Measurements from ENCODE around the gene HSPA6.
"Not testable (repeated sequence)": the region's sequence is repeated elsewhere in the genome, so short reads cannot be mapped to it uniquely, and the experiment has no call there.

Gene HSPA6

DNA sequence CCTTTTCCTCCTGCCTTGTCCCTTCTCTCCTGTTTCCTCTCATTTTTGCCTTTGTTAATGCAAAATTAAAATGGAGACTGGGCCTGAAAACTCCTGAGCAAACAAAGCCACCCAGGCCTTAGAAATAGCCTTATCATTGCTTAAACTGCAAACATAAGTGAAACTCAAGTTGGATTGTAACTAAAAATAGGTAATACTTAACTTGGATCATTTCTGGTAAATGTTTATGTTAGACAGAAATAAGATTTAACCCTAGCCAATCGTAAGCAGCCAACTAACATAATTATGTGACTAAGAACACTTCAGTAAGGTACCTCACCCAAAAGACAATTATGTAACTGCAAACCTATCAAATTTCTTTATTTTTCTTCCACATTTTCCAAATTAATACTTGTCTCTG is 10.4 kb upstream of the HSPA6 start:
- not testable (repeated sequence) for H3K36me3 ChIP-seq (ENCODE audit: low read length); H3K9me2 ChIP-seq (replicated peaks; ENCODE audit: insufficient read depth, low read length); H3F3A ChIP-seq (ENCODE audit: insufficient read depth); H2AFZ ChIP-seq (ENCODE audit: low read depth, low read length, severe bottlenecking); H3K27me3 ChIP-seq (ENCODE audit: low read length); H3K9ac ChIP-seq (ENCODE audit: low read length); H3K9me3 ChIP-seq (ENCODE audit: insufficient read depth, low read length); H3K79me2 ChIP-seq (ENCODE audit: insufficient read depth, low read length); H3K4me2 ChIP-seq (ENCODE audit: low read depth, low read length, poor library complexity, severe bottlenecking); H4K20me1 ChIP-seq (ENCODE audit: low read depth, low read length); H3K27ac ChIP-seq (ENCODE audit: low read depth, low read length); H3K4me3 ChIP-seq (ENCODE audit: insufficient read depth, low read length, poor library complexity, severe bottlenecking)

DNA sequence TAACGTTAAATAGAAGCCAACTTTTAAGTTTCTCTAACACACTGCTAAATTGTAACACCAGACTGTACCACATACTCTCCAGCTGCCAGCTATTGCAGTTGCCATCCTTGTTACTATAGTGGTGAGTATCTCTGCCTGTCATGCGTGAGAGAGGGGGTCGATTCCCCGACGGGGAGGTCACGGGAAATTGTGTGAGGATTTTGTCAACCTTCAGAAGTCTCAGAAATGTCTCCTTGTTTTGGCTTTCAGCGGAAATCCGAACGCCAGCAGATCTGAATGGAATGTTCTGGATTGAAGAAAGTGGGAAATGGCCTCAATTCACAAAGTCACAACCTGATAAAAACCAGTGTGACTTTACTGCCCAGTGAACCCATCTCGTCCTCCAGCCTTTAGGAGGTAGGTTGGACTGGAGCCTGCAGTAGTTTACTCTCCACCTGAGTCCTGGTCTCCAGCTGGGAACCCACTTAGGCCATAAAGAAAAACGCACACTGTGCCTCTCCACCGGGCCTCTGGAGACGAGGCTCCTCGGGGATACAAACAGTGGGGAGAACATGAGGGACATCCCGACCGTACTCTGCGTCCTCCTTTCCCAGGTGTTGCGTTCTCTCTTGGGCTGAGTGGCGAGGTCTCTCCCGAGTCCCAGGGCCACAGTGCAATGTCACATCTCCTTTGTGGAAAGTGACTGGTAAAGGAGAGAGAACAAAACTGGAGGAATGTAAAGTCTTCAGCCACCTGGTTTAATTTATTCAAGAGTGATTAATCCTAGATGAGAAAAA is 1.1 kb upstream of the HSPA6 start:
- H3K27me3 ChIP-seq (ENCODE audit: low read length); H3K9me2 ChIP-seq (replicated peaks; ENCODE audit: insufficient read depth, low read length); H3K27ac ChIP-seq (ENCODE audit: low read depth, low read length); H3F3A ChIP-seq (ENCODE audit: insufficient read depth); H3K4me2 ChIP-seq (ENCODE audit: low read depth, low read length, poor library complexity, severe bottlenecking); H3K4me3 ChIP-seq (ENCODE audit: insufficient read depth, low read length, poor library complexity, severe bottlenecking); H3K9ac ChIP-seq (ENCODE audit: low read length); H2AFZ ChIP-seq (ENCODE audit: low read depth, low read length, severe bottlenecking); H3K36me3 ChIP-seq (ENCODE audit: low read length); H3K9me3 ChIP-seq (ENCODE audit: insufficient read depth, low read length); H3K79me2 ChIP-seq (ENCODE audit: insufficient read depth, low read length); H4K20me1 ChIP-seq (ENCODE audit: low read depth, low read length): not testable (repeated sequence)

DNA sequence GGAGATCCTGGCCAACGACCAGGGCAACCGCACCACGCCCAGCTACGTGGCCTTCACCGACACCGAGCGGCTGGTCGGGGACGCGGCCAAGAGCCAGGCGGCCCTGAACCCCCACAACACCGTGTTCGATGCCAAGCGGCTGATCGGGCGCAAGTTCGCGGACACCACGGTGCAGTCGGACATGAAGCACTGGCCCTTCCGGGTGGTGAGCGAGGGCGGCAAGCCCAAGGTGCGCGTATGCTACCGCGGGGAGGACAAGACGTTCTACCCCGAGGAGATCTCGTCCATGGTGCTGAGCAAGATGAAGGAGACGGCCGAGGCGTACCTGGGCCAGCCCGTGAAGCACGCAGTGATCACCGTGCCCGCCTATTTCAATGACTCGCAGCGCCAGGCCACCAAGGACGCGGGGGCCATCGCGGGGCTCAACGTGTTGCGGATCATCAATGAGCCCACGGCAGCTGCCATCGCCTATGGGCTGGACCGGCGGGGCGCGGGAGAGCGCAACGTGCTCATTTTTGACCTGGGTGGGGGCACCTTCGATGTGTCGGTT is 477 bp downstream of the HSPA6 start:
- not testable (repeated sequence) for H3K79me2 ChIP-seq (ENCODE audit: insufficient read depth, low read length); H3K27me3 ChIP-seq (ENCODE audit: low read length); H3K9me3 ChIP-seq (ENCODE audit: insufficient read depth, low read length); H3K4me2 ChIP-seq (ENCODE audit: low read depth, low read length, poor library complexity, severe bottlenecking); H3K27ac ChIP-seq (ENCODE audit: low read depth, low read length); H3K9me2 ChIP-seq (replicated peaks; ENCODE audit: insufficient read depth, low read length); H3F3A ChIP-seq (ENCODE audit: insufficient read depth); H3K4me3 ChIP-seq (ENCODE audit: insufficient read depth, low read length, poor library complexity, severe bottlenecking); H2AFZ ChIP-seq (ENCODE audit: low read depth, low read length, severe bottlenecking); H3K36me3 ChIP-seq (ENCODE audit: low read length); H4K20me1 ChIP-seq (ENCODE audit: low read depth, low read length)
- 0 out of 2 replicates have a peak overlapping the region, but pooled peaks have one; percentile 56 for H3K9ac ChIP-seq (ENCODE audit: low read length)

DNA sequence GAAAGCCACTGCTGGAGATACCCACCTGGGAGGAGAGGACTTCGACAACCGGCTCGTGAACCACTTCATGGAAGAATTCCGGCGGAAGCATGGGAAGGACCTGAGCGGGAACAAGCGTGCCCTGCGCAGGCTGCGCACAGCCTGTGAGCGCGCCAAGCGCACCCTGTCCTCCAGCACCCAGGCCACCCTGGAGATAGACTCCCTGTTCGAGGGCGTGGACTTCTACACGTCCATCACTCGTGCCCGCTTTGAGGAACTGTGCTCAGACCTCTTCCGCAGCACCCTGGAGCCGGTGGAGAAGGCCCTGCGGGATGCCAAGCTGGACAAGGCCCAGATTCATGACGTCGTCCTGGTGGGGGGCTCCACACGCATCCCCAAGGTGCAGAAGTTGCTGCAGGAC is 981 bp downstream of the HSPA6 start:
- not testable (repeated sequence) for H3K4me2 ChIP-seq (ENCODE audit: low read depth, low read length, poor library complexity, severe bottlenecking); H3K4me3 ChIP-seq (ENCODE audit: insufficient read depth, low read length, poor library complexity, severe bottlenecking); H3K27ac ChIP-seq (ENCODE audit: low read depth, low read length); H3K9me3 ChIP-seq (ENCODE audit: insufficient read depth, low read length); H3K9ac ChIP-seq (ENCODE audit: low read length); H4K20me1 ChIP-seq (ENCODE audit: low read depth, low read length); H3K27me3 ChIP-seq (ENCODE audit: low read length); H3K79me2 ChIP-seq (ENCODE audit: insufficient read depth, low read length); H3K36me3 ChIP-seq (ENCODE audit: low read length); H3F3A ChIP-seq (ENCODE audit: insufficient read depth); H3K9me2 ChIP-seq (replicated peaks; ENCODE audit: insufficient read depth, low read length); H2AFZ ChIP-seq (ENCODE audit: low read depth, low read length, severe bottlenecking)

DNA sequence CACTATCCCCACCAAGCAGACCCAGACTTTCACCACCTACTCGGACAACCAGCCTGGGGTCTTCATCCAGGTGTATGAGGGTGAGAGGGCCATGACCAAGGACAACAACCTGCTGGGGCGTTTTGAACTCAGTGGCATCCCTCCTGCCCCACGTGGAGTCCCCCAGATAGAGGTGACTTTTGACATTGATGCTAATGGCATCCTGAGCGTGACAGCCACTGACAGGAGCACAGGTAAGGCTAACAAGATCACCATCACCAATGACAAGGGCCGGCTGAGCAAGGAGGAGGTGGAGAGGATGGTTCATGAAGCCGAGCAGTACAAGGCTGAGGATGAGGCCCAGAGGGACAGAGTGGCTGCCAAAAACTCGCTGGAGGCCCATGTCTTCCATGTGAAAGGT is 1.6 kb downstream of the HSPA6 start:
- not testable (repeated sequence) for H3K9ac ChIP-seq (ENCODE audit: low read length); H4K20me1 ChIP-seq (ENCODE audit: low read depth, low read length); H3K36me3 ChIP-seq (ENCODE audit: low read length); H3K9me3 ChIP-seq (ENCODE audit: insufficient read depth, low read length); H2AFZ ChIP-seq (ENCODE audit: low read depth, low read length, severe bottlenecking); H3K4me2 ChIP-seq (ENCODE audit: low read depth, low read length, poor library complexity, severe bottlenecking); H3K27ac ChIP-seq (ENCODE audit: low read depth, low read length); H3K4me3 ChIP-seq (ENCODE audit: insufficient read depth, low read length, poor library complexity, severe bottlenecking); H3K9me2 ChIP-seq (replicated peaks; ENCODE audit: insufficient read depth, low read length); H3K79me2 ChIP-seq (ENCODE audit: insufficient read depth, low read length); H3K27me3 ChIP-seq (ENCODE audit: low read length); H3F3A ChIP-seq (ENCODE audit: insufficient read depth)

DNA sequence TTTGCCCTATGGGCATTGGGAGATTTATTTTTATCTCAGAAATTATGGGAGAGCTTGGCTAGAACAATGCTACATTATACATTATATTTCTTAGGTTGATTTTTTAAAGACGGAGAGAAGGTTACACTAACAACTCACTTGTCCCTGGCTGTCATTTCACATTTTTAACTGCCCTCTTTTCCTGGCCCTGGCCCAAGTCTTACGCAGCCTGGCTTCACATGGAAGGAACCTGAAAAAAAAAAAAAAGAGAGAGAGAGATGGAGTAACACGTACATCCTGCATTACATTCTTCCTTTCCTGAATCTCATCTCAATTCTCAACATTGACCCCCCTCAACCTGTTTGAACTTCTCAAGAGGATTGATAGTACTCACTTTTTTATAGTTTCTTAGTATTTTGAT is 4.2 kb downstream of the HSPA6 start:
- H3K4me2 ChIP-seq (ENCODE audit: low read depth, low read length, poor library complexity, severe bottlenecking); H3K79me2 ChIP-seq (ENCODE audit: insufficient read depth, low read length); H2AFZ ChIP-seq (ENCODE audit: low read depth, low read length, severe bottlenecking); H3K9me2 ChIP-seq (replicated peaks; ENCODE audit: insufficient read depth, low read length); H3K36me3 ChIP-seq (ENCODE audit: low read length); H3K4me3 ChIP-seq (ENCODE audit: insufficient read depth, low read length, poor library complexity, severe bottlenecking); H3F3A ChIP-seq (ENCODE audit: insufficient read depth); H4K20me1 ChIP-seq (ENCODE audit: low read depth, low read length); H3K27ac ChIP-seq (ENCODE audit: low read depth, low read length); H3K9ac ChIP-seq (ENCODE audit: low read length); H3K27me3 ChIP-seq (ENCODE audit: low read length); H3K9me3 ChIP-seq (ENCODE audit: insufficient read depth, low read length): not testable (repeated sequence)

DNA sequence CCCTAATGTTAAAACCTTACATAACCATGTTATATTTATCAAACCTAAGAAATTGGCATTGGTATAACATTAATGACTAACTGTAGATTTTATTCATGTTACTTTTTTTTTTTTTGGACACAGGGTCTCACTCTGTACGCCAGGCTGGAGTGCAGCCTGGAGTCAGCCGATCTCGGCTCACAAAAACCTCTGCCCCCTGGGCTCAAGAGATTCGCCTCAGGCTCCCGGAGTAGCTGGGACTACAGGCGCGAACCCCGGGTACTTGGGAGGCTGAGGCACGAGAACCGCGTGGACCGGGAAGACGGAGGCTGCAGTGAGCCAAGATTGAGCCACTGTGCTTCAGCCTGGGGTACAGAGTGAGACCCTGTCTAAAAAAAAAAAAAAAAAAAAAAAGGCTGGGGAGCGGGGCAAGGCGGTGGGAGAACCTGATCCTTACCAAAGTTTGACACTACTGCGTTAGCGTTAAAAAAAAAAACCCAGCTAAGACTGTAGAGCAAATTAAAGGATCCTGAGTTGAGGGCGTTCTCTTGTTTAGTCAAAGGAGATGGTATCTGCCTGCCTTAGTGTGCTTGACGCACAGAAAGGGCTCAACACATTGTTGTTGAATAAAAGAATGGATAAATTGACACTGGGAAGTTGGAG is 5.2 kb downstream of the HSPA6 start:
- not testable (repeated sequence) for H2AFZ ChIP-seq (ENCODE audit: low read depth, low read length, severe bottlenecking); H3K9me2 ChIP-seq (replicated peaks; ENCODE audit: insufficient read depth, low read length); H3K27ac ChIP-seq (ENCODE audit: low read depth, low read length); H3K9ac ChIP-seq (ENCODE audit: low read length); H4K20me1 ChIP-seq (ENCODE audit: low read depth, low read length); H3K27me3 ChIP-seq (ENCODE audit: low read length); H3K9me3 ChIP-seq (ENCODE audit: insufficient read depth, low read length); H3K36me3 ChIP-seq (ENCODE audit: low read length); H3K79me2 ChIP-seq (ENCODE audit: insufficient read depth, low read length); H3F3A ChIP-seq (ENCODE audit: insufficient read depth)
- peak overlapping the region; percentile 57 for H3K4me2 ChIP-seq (ENCODE audit: low read depth, low read length, poor library complexity, severe bottlenecking)
- peak overlapping the region; percentile 72 for H3K4me3 ChIP-seq (ENCODE audit: insufficient read depth, low read length, poor library complexity, severe bottlenecking)

DNA sequence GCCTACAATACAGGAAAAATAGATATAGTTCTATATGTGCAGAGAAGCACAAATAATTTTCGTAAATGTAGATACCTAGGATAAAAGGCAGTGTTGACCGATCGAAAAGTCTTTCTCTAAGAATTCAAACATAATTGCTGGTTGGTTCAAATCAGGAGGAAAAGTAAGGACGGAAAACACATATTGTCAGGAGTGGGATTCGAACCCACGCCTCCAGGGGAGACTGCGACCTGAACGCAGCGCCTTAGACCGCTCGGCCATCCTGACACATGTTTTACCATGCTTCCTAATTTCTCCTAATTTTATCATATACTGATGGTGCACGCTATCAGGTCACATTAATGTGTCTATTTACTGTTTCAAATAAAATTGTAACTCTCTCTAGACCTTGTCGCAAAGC is 5.8 kb downstream of the HSPA6 start:
- H2AFZ ChIP-seq (ENCODE audit: low read depth, low read length, severe bottlenecking); H3K79me2 ChIP-seq (ENCODE audit: insufficient read depth, low read length); H3K9me3 ChIP-seq (ENCODE audit: insufficient read depth, low read length); H3K36me3 ChIP-seq (ENCODE audit: low read length); H3K9me2 ChIP-seq (replicated peaks; ENCODE audit: insufficient read depth, low read length); H3K27me3 ChIP-seq (ENCODE audit: low read length); H4K20me1 ChIP-seq (ENCODE audit: low read depth, low read length); H3K27ac ChIP-seq (ENCODE audit: low read depth, low read length); H3F3A ChIP-seq (ENCODE audit: insufficient read depth): not testable (repeated sequence)
- peak overlapping the region; percentile 51; the same call in 1 of the 2 replicates for H3K9ac ChIP-seq (ENCODE audit: low read length)
- H3K4me2 ChIP-seq (ENCODE audit: low read depth, low read length, poor library complexity, severe bottlenecking): peak overlapping the region; percentile 57
- peak overlapping the region; percentile 72 for H3K4me3 ChIP-seq (ENCODE audit: insufficient read depth, low read length, poor library complexity, severe bottlenecking)

All from SU-DHL-6 (cell line).